HepG2 (cell line): ENCODE measurements around the gene PPP2R2C. TPM values are rescaled to one million over a fixed set of nuclear protein-coding genes. Genes with fewer than 3 reads are reported as not detected.

Source experiments
- ATF6 ChIP-seq: sonication (generic); formaldehyde crosslinking; conservative IDR thresholded peaks from 2 replicates; pipeline ENCODE4 v1.4.0; 2020; ENCODE audit warnings: missing genetic modification reagents
- BRCA1 ChIP-seq: sonication (generic); formaldehyde crosslinking; IDR thresholded peaks from 2 replicates; pipeline ENCODE4 v1.4.0; 2020; ENCODE audit warnings: missing genetic modification reagents
- DNMT3B ChIP-seq: conservative IDR thresholded peaks from 2 replicates; pipeline ENCODE4 v1.6.1; 2016; ENCODE audit warnings: missing biosample characterization, control low read depth
- FOXM1 ChIP-seq: sonication (generic); formaldehyde crosslinking; IDR thresholded peaks from 2 replicates; pipeline ENCODE4 v1.5.0; 2020; ENCODE audit warnings: missing genetic modification reagents
- HHEX ChIP-seq: IDR thresholded peaks from 2 replicates; pipeline ENCODE4 v1.6.1; 2016; ENCODE audit warnings: control low read depth
- KAT7 ChIP-seq: IDR thresholded peaks from 2 replicates; pipeline ENCODE4 v1.6.1; 2018; ENCODE audit warnings: borderline replicate concordance, missing compliant biosample characterization
- KDM5B ChIP-seq: sonication (generic); formaldehyde crosslinking; IDR thresholded peaks from 2 replicates; pipeline ENCODE4 v1.4.0; 2020; ENCODE audit warnings: missing genetic modification reagents, mild to moderate bottlenecking, borderline replicate concordance
- NCOA5 ChIP-seq: sonication (generic); formaldehyde crosslinking; IDR thresholded peaks from 2 replicates; pipeline ENCODE4 v1.4.0; 2020; ENCODE audit warnings: missing genetic modification reagents
- PCBP1 ChIP-seq: fragments of 200-400 bp; formaldehyde crosslinking; IDR thresholded peaks from 2 replicates; pipeline ENCODE4 v1.6.1; 2017; ENCODE audit warnings: mild to moderate bottlenecking, low read depth, low read length, borderline replicate concordance
- PITX1 ChIP-seq: sonication (generic); formaldehyde crosslinking; IDR thresholded peaks from 2 replicates; pipeline ENCODE4 v1.5.1; 2020; ENCODE audit warnings: mild to moderate bottlenecking, missing genetic modification reagents
- PRDM10 ChIP-seq: sonication (generic); formaldehyde crosslinking; IDR thresholded peaks from 2 replicates; pipeline ENCODE4 v1.4.0; 2020; ENCODE audit warnings: low read depth, missing genetic modification reagents
- RXRA ChIP-seq: sonication (generic); formaldehyde crosslinking; IDR thresholded peaks from 2 replicates; pipeline ENCODE4 v1.5.1; 2020; ENCODE audit warnings: missing genetic modification reagents
- SALL1 ChIP-seq: sonication (generic); formaldehyde crosslinking; IDR thresholded peaks from 2 replicates; pipeline ENCODE4 v1.8.0; 2022; ENCODE audit warnings: mild to moderate bottlenecking, missing genetic modification reagents
- SIN3B ChIP-seq: fragments of 150-350 bp; IDR thresholded peaks from 2 replicates; pipeline ENCODE4 v1.6.1; 2014; ENCODE audit warnings: low read length
- SRSF1 ChIP-seq: fragments of 200-400 bp; formaldehyde crosslinking; optimal IDR thresholded peaks from 2 replicates; pipeline ENCODE3; 2017; ENCODE audit warnings: mild to moderate bottlenecking, low read depth, low read length, moderate library complexity
- TRIM22 ChIP-seq: fragments of 450-650 bp; IDR thresholded peaks from 2 replicates; pipeline ENCODE4 v1.6.1; 2017
- WIZ ChIP-seq: sonication (generic); formaldehyde crosslinking; IDR thresholded peaks from 2 replicates; pipeline ENCODE4 v1.5.1; 2020; ENCODE audit warnings: mild to moderate bottlenecking, missing genetic modification reagents
- YEATS2 ChIP-seq: sonication (generic); formaldehyde crosslinking; IDR thresholded peaks from 2 replicates; pipeline ENCODE4 v1.4.0; 2020; ENCODE audit warnings: missing genetic modification reagents, borderline replicate concordance
- ZC3H4 ChIP-seq: sonication (generic); formaldehyde crosslinking; IDR thresholded peaks from 2 replicates; pipeline ENCODE4 v1.4.0; 2020; ENCODE audit warnings: missing genetic modification reagents, borderline replicate concordance
- ZFP41 ChIP-seq: sonication (generic); formaldehyde crosslinking; IDR thresholded peaks from 2 replicates; pipeline ENCODE4 v1.4.0; 2020; ENCODE audit warnings: mild to moderate bottlenecking, missing genetic modification reagents, borderline replicate concordance
- ZNF12 ChIP-seq: sonication (generic); formaldehyde crosslinking; IDR thresholded peaks from 2 replicates; pipeline ENCODE4 v1.5.0; 2020; ENCODE audit warnings: missing genetic modification reagents
- ZNF253 ChIP-seq: sonication (generic); formaldehyde crosslinking; IDR thresholded peaks from 2 replicates; pipeline ENCODE4 v1.8.0; 2022; ENCODE audit warnings: mild to moderate bottlenecking, missing genetic modification reagents, borderline replicate concordance
- ZNF335 ChIP-seq: sonication (generic); formaldehyde crosslinking; IDR thresholded peaks from 2 replicates; pipeline ENCODE4 v1.4.0; 2020; ENCODE audit warnings: missing genetic modification reagents
- ZNF672 ChIP-seq: sonication (generic); formaldehyde crosslinking; IDR thresholded peaks from 2 replicates; pipeline ENCODE4 v1.8.1; 2022; ENCODE audit warnings: missing genetic modification reagents
- ZNF678 ChIP-seq: sonication (generic); formaldehyde crosslinking; IDR thresholded peaks from 2 replicates; pipeline ENCODE4 v1.4.0; 2020; ENCODE audit warnings: mild to moderate bottlenecking, missing genetic modification reagents
- ZNF761 ChIP-seq: sonication (generic); formaldehyde crosslinking; conservative IDR thresholded peaks from 2 replicates; pipeline ENCODE4 v1.4.0; 2020; ENCODE audit warnings: mild to moderate bottlenecking, missing genetic modification reagents
- ZNF772 ChIP-seq: sonication (generic); formaldehyde crosslinking; IDR thresholded peaks from 2 replicates; pipeline ENCODE4 v1.5.0; 2020; ENCODE audit warnings: mild to moderate bottlenecking, missing genetic modification reagents
- polyA plus RNA-seq, 8 experiments: library from polyadenylated mRNA; depleted of rRNA in 3 of 8; stranded (reverse) in 7 of 8; unstranded in 1 of 8; fragments of >200 nt; fragmentation: Illumina TruSeq in 4 of 8; extraction: Trizol in 4 of 8; gene quantifications; 2 replicates each; pipeline versions ENCODE4 v1.2.1 to v1.2.3, GENCODE V29; 2011 to 2016; ENCODE audit warnings: low read depth in 4 of 8, missing spikeins in 1 of 8, mixed read lengths in 1 of 8; ENCODE audit not compliant: insufficient read depth in 1 of 8
- total RNA-seq, 5 experiments: library from RNA; depleted of rRNA; stranded (reverse); fragments of >200 nt; fragmentation: Illumina TruSeq; extraction: Trizol; gene quantifications; 2 replicates each; pipeline ENCODE4 v1.2.3, GENCODE V29; 2016; ENCODE audit warnings: low read depth in 1 of 5

The PPP2R2C gene
- total and polyA plus RNA-seq, 2 of the 13 experiments (the other 11 are each of a cell fraction or from before 2014, with no cell fraction given), result 0.60 to 8.6 TPM

GRCh38 chr4:6272863-6273660 lies 199.4 kb downstream of the PPP2R2C start (continued):
- TF ChIP-seq ATF6 (CRISPR knock-in tag) (no peak), ZNF678 (CRISPR knock-in tag) (no peak), YEATS2 (no peak), ZC3H4 (CRISPR knock-in tag) (no peak), RXRA (CRISPR knock-in tag) (no peak), SRSF1 (no peak), TRIM22 (no peak), DNMT3B (CRISPR knock-in tag) (no peak), KDM5B (CRISPR knock-in tag) (no peak), SIN3B (no peak), KAT7 (CRISPR knock-in tag) (no peak), ZFP41 (CRISPR knock-in tag) (no peak), FOXM1 (no peak), ZNF335 (CRISPR knock-in tag) (no peak), HHEX (no peak), WIZ (CRISPR knock-in tag) (no peak), ZNF761 (CRISPR knock-in tag) (no peak), SALL1 (CRISPR knock-in tag) (no peak; the same call in 1 of the 2 replicates), BRCA1 (CRISPR knock-in tag) (no peak), NCOA5 (CRISPR knock-in tag) (no peak), PCBP1 (no peak), ZNF672 (CRISPR knock-in tag) (no peak), ZNF772 (CRISPR knock-in tag) (no peak), ZNF253 (CRISPR knock-in tag) (no peak), PITX1 (CRISPR knock-in tag) (no peak), PRDM10 (CRISPR knock-in tag) (no peak), ZNF12 (CRISPR knock-in tag) (no peak)
